ENCODE data around the gene MKNK2.

MKNK2 gene

DNA sequence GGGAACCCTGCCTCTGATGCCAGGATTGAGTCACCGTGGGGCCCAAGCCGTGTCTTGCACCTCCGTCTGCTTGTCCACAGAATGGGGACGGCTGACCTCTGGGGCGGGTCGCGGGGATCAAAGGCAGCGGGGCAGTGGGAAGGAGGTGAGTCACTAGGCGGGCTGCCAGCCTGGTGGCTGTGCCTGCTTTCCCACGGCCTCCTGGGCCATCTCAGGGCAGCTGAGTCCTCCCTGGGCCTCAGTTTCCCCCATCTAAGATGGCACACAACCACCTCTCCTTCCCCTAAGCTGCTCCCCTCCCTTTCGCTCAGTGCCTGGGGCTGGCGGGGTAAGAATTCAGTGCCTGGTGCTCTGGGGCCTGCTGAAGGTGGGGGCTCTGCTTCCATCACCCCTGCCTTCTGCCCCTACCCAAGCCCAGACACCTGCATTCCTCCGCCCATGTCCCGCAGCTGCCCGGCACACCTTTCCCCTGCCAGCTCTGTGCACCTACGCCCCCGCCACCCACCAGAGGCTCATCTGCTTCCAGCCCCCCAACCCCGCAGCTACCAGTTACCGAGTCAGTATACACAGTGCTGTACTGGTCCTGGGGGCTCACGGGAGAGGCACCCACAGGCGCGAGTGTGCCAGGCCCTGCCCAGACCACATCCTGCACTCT is 3.5 kb downstream of the MKNK2 start:
- Histone ChIP-seq H3K27me3 (ENCODE audit: low read depth) (no peaks in the 10 kb centered on the region), H3K4me1 (peaks cover 9% of the 10 kb centered on the region), H3K36me3 (replicated peaks) (peaks cover 32% of the 10 kb centered on the region), H3K4me3 (no peak overlapping the region), H3K9me3 (no peaks in the 10 kb centered on the region)
- in situ Hi-C loops (cut with MboI; ENCODE audit: low sequenced_read_pairs), result no loop called here
- no peak for DNase-seq (ENCODE audit: low spot score in 2 of 2)

DNA sequence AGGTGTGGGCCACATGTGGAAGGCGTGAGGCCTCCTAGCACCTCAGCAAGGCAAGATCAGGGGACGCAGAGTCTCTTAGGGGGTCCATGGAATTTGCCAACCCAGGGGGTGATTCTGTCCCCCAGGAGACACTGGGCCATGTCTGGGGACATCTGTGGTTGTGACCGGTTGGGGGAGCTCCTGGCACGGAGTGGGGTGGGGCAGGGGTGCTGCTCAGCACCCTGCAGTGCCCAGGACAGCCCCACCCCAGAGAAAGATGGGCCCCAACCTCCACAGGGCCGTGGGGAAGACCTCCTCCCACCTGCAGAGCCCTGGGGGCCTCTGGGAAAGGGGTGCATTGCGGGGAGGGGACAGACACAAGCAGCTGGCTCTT is 4.0 kb downstream of the MKNK2 start:
- DNase-seq (ENCODE audit: low spot score in 2 of 2), result no peak
- no peaks in the 10 kb centered on the region for H3K27me3 ChIP-seq (ENCODE audit: low read depth)
- H3K9me3 ChIP-seq, result no peaks in the 10 kb centered on the region
- no peak overlapping the region for H3K4me3 ChIP-seq
- in situ Hi-C loops (cut with MboI; ENCODE audit: low sequenced_read_pairs), result no loop called here
- peaks cover 13% of the 10 kb centered on the region for H3K4me1 ChIP-seq
- peaks cover 35% of the 10 kb centered on the region for H3K36me3 ChIP-seq (replicated peaks)

DNA sequence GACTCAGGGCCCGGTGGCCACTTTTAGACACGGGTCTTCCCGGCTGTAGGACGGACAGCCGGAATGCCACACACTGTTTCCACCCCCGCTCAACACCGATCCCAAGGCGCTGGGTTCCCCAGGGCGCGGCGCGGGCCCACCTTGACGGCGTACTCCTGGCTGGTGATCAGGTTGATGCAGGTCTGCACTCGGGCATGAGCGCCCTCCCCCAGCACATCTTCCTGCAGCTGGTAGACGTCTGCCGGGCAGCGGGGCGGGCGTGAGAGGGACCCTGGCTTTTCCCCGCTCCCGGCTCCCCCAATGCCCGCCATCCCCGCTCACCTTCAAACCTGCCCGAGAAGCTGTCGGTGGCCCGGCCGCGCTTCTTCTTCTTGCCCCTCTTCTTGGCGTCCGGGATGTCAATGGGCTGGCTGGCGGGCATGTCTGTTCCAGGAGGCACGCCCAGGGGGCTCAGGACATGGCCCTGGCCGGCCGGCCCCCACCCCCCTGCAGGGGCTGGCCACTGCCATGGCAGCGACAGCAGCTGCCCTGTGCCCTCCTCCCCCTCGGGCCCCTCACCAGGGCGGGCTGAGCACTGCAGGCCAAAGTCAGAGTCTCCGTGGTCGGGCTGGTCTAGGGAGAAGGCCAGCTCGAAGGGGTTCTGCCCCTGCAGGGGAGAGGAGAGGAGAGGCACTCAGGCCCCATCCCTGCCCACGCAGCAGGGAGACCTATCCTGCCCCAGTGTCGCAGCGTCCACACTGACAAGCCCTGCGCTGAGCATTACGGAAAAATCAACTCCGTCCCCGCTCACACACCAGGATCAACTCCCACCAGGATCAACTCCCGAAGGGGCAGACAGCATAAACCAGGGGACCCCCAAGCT is 4.8 kb downstream of the MKNK2 start:
- H3K4me1 ChIP-seq, result peaks cover 18% of the 10 kb centered on the region
- in situ Hi-C loops (cut with MboI; ENCODE audit: low sequenced_read_pairs), result no loop called here
- no peak overlapping the region for H3K4me3 ChIP-seq
- H3K27me3 ChIP-seq (ENCODE audit: low read depth), result no peaks in the 10 kb centered on the region
- no peaks in the 10 kb centered on the region for H3K9me3 ChIP-seq
- DNase-seq (ENCODE audit: low spot score in 2 of 2), result no peak
- H3K36me3 ChIP-seq (replicated peaks), result peaks cover 41% of the 10 kb centered on the region

DNA sequence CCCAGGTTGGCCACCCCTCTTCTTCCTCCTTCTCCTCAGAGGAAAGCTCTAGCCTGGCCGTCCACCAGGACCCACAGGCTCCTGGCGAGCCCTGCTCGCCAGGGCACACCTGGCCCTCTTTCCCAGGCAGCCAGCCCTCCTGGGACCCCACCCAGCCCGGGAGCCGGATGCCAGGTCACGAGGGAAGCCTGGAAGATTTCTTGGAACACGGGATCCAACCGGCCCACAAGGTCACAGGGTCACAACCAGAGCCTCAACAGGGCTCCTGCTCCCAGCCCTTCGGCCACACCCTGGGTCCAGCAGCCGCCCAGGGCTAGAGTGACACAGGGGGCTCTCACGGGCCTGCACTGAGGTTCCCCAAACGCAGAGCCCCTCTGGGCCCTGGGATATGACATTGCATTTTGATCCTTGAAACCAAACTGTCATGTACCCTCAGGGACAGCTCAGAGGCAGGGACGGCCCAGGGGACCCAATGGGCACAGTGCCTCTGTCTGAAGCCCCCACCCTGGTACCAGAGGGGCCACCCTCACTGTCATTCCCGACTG is 5.5 kb downstream of the MKNK2 start:
- Histone ChIP-seq H3K36me3 (replicated peaks) (peaks cover 48% of the 10 kb centered on the region), H3K4me1 (peaks cover 18% of the 10 kb centered on the region)

DNA sequence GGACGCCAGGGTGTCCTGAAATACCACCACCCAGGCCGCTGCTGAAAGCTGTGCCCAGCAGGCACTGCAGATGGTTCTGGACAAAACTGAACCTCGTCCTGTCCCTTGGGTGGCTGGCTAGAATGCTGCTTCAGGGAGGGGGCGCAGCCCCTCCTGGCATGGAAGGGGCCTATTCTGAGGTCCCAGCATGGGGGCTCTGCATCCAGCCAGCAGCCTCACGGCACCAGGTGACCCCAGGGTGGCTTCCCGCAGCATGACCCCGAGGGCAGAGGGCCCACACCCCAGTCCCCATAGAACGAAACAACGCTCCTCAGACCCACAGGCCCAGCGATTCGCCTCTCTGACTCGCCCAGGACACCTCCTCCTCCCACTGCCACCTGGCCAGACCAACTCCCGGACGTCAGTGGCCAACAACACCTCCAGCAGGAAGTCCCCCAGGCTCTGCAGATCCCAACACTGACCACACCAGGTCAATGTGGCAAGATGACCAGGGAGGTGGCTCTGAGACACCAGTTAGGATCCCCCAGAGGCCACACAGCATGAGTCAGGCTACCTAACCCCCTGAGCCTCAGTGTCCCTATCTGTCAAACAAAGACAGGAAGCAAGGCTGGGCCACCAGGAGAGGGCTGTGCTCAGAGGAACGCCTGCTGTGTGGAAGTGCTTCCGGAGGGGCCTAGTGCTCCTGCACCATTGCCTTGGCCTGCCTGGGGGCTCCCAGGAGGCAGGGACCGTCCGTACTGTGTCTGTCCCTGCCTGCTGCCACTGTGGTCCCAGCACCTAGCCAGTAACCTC is 6.1 kb downstream of the MKNK2 start:
- Histone ChIP-seq H3K36me3 (replicated peaks) (peaks cover 55% of the 10 kb centered on the region), H3K9me3 (no peaks in the 10 kb centered on the region), H3K27me3 (ENCODE audit: low read depth) (no peaks in the 10 kb centered on the region), H3K4me1 (peaks cover 18% of the 10 kb centered on the region), H3K4me3 (no peak overlapping the region)
- in situ Hi-C loops (cut with MboI; ENCODE audit: low sequenced_read_pairs), result no loop called here
- no peak for DNase-seq (ENCODE audit: low spot score in 2 of 2)

More for the DNA sequence above, 5.5 kb downstream of the MKNK2 start:
- DNase-seq (ENCODE audit: low spot score in 2 of 2), result no peak
- in situ Hi-C loops (cut with MboI; ENCODE audit: low sequenced_read_pairs), result no loop called here
- H3K4me3 ChIP-seq, result no peak overlapping the region
- no peaks in the 10 kb centered on the region for H3K9me3 ChIP-seq
- H3K27me3 ChIP-seq (ENCODE audit: low read depth), result no peaks in the 10 kb centered on the region

DNA sequence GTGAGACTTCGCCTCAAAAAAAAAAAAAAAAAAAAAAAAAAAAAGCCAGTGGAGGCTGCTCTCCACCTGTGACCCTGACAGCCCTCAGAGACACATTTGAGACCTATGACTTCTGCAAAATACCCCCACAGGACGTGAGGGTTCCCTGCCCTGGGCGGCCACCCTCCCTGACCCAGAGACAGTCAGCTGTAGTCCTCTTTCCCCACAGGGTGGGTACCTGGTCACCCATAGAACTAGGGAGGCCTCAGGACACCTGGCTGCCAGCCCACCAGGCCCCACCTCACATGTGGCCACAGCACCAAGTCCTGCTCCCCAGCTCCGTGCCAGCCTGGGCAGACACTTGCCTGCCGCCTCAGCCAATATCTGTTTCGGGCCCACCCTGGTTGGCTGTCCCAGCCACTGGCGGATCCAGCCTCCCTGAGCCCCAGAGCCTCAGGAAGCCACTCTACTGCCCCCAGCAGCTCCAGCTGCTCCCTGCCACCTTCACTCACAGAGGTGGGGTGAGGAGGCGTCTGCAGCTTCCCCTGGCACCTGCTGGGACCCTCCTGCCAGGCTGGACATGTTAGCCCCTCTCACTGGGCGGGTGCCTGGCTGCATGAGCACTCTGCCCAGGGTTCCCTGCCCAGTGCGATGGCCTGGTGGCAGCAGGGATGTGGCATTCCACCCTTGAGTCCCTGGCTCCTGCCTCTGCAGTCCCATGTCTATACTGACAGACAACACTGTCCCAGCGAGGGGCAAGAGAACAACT is 6.9 kb downstream of the MKNK2 start:
- in situ Hi-C loops (cut with MboI; ENCODE audit: low sequenced_read_pairs), result no loop called here
- H3K9me3 ChIP-seq, result no peaks in the 10 kb centered on the region
- no peaks in the 10 kb centered on the region for H3K27me3 ChIP-seq (ENCODE audit: low read depth)
- DNase-seq (ENCODE audit: low spot score in 2 of 2), result no peak
- peaks cover 50% of the 10 kb centered on the region for H3K36me3 ChIP-seq (replicated peaks)
- peaks cover 12% of the 10 kb centered on the region for H3K4me1 ChIP-seq
- no peak overlapping the region for H3K4me3 ChIP-seq

DNA sequence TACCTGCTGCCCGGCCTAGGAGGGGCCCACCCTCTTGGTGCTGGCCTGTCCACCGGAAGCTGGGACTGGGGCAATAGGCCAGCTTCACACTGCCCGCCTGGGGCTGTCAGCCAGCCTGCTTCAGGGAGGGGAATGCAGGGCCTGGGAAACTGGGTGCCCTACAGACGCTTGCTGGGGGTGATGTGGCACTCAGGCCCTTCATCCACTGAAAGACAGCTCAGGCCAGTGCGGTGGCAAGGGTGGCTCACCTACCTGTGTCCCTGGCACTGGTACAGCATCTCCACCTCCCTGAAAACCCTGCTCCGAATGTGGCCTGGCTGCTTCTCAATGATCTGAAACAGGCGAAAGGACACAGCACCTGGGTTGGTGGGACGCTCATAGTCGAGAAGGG is 7.8 kb downstream of the MKNK2 start:
- DNase-seq (ENCODE audit: low spot score in 2 of 2), result no peak
- Histone ChIP-seq H3K4me1 (peaks cover 12% of the 10 kb centered on the region), H3K36me3 (replicated peaks) (peaks cover 48% of the 10 kb centered on the region), H3K4me3 (no peak overlapping the region), H3K27me3 (ENCODE audit: low read depth) (no peaks in the 10 kb centered on the region), H3K9me3 (no peaks in the 10 kb centered on the region)
- in situ Hi-C loops (cut with MboI; ENCODE audit: low sequenced_read_pairs), result no loop called here

DNA sequence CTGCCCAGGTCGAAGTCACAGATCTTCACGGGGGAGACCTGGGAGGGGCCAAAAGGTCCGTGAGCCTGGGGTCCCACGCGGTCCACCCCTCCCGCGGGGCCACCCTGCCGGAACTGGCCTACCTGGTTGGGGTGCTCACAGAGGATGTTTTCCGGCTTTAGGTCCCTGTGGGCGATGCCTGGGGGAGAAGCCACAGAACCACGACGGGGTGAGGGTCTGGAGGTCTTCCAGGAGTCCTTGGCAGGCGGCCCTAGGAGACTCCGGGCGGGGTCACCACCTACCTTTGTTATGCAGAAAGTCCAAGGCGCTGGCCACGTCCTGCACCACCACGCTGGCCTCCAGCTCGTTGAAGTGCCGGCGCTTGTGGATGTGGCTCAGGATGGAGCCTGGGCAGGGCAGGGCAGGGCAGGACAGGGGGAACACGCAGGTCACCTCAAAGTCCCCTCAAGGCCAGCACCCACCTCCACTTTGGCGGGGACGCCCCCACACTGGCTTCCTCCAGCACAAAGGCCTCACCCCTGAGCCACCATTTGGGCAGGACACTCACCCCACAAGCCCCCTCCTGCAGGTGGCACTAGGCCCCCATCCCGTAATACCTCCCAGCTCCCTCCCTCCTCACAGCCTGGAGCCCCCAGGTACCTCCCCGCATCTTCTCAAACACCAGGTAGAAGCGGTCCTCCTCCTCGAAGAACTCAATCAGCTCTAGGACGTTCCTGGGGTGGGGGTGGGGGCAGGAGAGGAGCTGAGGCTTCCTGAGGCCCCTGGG is 8.4 kb downstream of the MKNK2 start:
- H3K27me3 ChIP-seq (ENCODE audit: low read depth), result no peaks in the 10 kb centered on the region
- peak overlapping the region; percentile 28 for H3K4me3 ChIP-seq
- H3K4me1 ChIP-seq, result peaks cover 12% of the 10 kb centered on the region
- H3K9me3 ChIP-seq, result no peaks in the 10 kb centered on the region
- peaks cover 48% of the 10 kb centered on the region for H3K36me3 ChIP-seq (replicated peaks)
- DNase-seq (ENCODE audit: low spot score in 2 of 2), result peak in 1 of 2 experiments; percentile 36
- in situ Hi-C loops (cut with MboI; ENCODE audit: low sequenced_read_pairs), result no loop called here

DNA sequence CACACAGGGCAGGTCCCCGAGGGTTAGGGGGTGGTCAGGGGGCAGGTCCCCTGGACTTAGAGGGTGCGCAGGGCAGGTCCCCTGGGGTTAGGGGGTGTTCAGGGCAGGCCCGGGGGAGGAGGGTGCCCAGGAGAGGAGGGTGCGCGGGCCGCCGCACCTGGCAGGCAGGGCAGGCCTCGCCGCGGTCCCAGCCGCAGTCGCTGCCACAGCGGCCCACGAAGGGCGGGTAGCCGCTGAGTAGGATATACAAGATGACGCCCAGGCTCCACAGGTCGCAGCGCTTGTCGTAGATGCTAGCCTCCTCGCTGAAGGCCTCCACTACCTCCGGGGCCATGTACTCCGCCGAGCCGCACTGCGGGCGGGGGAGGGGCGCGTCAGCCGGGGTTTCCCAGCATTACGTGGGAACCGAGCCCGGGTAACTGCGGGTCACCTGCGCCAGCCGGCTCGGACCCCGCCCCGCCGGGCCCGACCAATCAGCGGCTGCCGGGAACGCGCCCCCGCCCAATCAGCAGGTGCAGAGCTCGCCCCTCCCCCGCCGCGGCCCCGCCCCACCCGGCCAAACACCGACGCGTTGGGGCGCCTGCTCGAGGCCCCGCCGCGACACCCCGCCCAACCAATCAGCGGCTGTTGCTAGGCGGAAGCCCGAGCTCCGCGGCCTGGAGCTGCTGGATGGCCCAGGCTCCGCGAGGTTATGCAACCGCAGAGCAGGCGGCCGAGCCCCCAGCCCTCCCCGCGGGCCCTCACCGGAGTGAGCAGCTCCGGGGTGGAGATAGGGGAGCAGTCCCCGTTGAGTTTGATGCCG is 9.2 kb downstream of the MKNK2 start:
- Histone ChIP-seq H3K4me1 (peaks cover 12% of the 10 kb centered on the region), H3K4me3 (peak overlapping the region; percentile 28), H3K27me3 (ENCODE audit: low read depth) (no peaks in the 10 kb centered on the region), H3K36me3 (replicated peaks) (peaks cover 48% of the 10 kb centered on the region), H3K9me3 (no peaks in the 10 kb centered on the region)
- peak; percentile 88 to 99 for DNase-seq (ENCODE audit: low spot score in 2 of 2)
- in situ Hi-C loops (cut with MboI; ENCODE audit: low sequenced_read_pairs), result no loop called here

DNA sequence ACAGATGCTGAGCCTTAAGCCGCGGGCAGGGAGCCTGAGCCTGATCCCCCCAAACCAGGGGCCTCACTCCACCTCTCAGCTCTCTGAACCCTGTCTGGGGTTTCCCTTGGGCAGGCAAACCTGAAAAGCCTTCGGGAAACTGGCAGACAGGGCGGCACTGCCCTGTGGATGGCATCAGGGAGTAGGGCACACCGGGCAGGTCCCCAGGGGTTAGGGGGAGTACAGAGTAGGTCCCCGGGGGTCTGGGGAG is 9.7 kb downstream of the MKNK2 start:
- Histone ChIP-seq H3K4me1 (peaks cover 12% of the 10 kb centered on the region), H3K36me3 (replicated peaks) (peaks cover 45% of the 10 kb centered on the region), H3K4me3 (no peak overlapping the region), H3K27me3 (ENCODE audit: low read depth) (no peaks in the 10 kb centered on the region), H3K9me3 (no peaks in the 10 kb centered on the region)
- in situ Hi-C loops (cut with MboI; ENCODE audit: low sequenced_read_pairs), result no loop called here
- DNase-seq (ENCODE audit: low spot score in 2 of 2), result no peak

DNA sequence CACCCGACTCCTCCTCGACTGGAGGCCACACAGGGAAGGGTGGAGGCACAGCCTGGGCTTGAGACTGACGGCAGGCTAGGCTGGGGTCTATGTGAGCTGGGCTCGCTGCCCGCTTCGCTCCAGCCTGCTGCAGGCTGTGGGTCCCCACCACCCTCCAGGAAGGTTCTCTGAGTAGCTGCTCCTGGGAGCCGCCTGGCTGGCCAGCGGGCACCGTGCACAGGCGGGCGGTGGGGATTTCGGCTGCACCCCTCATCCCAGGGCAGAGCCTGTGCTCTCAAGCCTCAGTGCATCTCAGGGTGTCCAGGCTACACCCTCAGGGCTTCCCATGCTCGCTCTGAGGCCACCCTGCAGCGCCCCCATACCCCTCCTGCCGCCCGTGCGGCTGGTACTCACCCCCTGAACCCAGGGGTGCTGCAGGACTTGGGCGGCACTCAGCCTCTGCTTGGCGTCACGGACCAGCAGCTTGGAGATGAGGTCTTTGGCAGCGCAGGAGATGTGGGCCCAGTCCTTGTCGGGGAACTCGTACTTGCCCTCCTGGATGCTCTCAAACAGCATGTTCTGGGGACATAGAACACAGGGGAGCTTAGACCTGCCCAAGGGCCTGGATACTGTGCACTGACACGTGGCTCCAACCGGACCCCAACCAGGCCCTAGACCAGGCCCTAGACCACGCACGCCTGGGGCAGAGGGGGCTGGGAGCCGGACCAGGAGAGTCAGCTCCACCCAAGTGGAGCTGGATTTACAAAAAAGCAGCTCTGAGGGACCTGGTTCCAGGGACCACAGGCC is 10.2 kb downstream of the MKNK2 start:
- Histone ChIP-seq H3K4me1 (peaks cover 12% of the 10 kb centered on the region), H3K27me3 (ENCODE audit: low read depth) (no peaks in the 10 kb centered on the region), H3K4me3 (no peak overlapping the region), H3K36me3 (replicated peaks) (peaks cover 40% of the 10 kb centered on the region), H3K9me3 (no peaks in the 10 kb centered on the region)
- no peak for DNase-seq (ENCODE audit: low spot score in 2 of 2)
- in situ Hi-C loops (cut with MboI; ENCODE audit: low sequenced_read_pairs), result no loop called here
